Activated CD8-positive, alpha-beta memory T cell treated with anti-CD3 and anti-CD28 coated beads, Interleukin-2, amount 50 U/mL, for 1 hour (primary cell): ENCODE results near the gene ST6GAL1.

Experiments used
- DNase-seq: peaks from one replicate; pipeline ENCODE4 v3.0.0-alpha.2; 2020; ENCODE audit errors: extremely low read depth

ST6GAL1 gene

GRCh38 chr3:186915806-186916796, 14.2 kb upstream of the ST6GAL1 start:
- DNase-seq = no peak

GRCh38 chr3:186917512-186918312, 12.6 kb upstream of the ST6GAL1 start:
- DNase-seq = no peak

- DNase-seq = no peak
These were observed 10.0 kb upstream of the ST6GAL1 start for GRCh38 chr3:186920301-186920700.

- no peak for DNase-seq
These were observed 9.5 kb upstream of the ST6GAL1 start for GRCh38 chr3:186920796-186921195.

- DNase-seq = no peak
These were observed 8.7 kb upstream of the ST6GAL1 start for GRCh38 chr3:186921578-186921977.

GRCh38 chr3:186922224-186922623, 8.1 kb upstream of the ST6GAL1 start:
- DNase-seq = no peak

- no peak for DNase-seq
These were observed 7.5 kb upstream of the ST6GAL1 start for GRCh38 chr3:186922790-186923189.

- no peak for DNase-seq
These were observed 7.1 kb upstream of the ST6GAL1 start for GRCh38 chr3:186923241-186923640.

GRCh38 chr3:186925826-186926225, 4.5 kb upstream of the ST6GAL1 start:
- DNase-seq = no peak

GRCh38 chr3:186929186-186929585, 1.1 kb upstream of the ST6GAL1 start:
- DNase-seq = no peak

- DNase-seq = no peak
These were observed 641 bp upstream of the ST6GAL1 start for GRCh38 chr3:186929685-186930084.

GRCh38 chr3:186930641-186931531, 560 bp downstream of the ST6GAL1 start:
- peak; percentile 18 for DNase-seq

GRCh38 chr3:186931532-186932280, 1.4 kb downstream of the ST6GAL1 start:
- DNase-seq = peak; percentile 30

GRCh38 chr3:186932281-186933181, 2.2 kb downstream of the ST6GAL1 start:
- DNase-seq = no peak

GRCh38 chr3:186933816-186934215, 3.5 kb downstream of the ST6GAL1 start:
- no peak for DNase-seq

GRCh38 chr3:186935133-186935532, 4.8 kb downstream of the ST6GAL1 start:
- DNase-seq = no peak

GRCh38 chr3:186937017-186937875, 6.9 kb downstream of the ST6GAL1 start:
- no peak for DNase-seq

- no peak for DNase-seq
These were observed 8.4 kb downstream of the ST6GAL1 start for GRCh38 chr3:186938716-186939115.

- no peak for DNase-seq
These were observed 9.2 kb downstream of the ST6GAL1 start for GRCh38 chr3:186939536-186939935.
